LNCaP clone FGC (cell line): ENCODE measurements around the gene TM4SF20.
A peak's percentile ranks its signal among the peaks of the same experiment; 100 is the strongest.

Experiments
- DNase-seq: peaks from one replicate; pipeline ENCODE4 v3.0.0-alpha.2; 2011; ENCODE audit warnings: low read depth
- H3K4me3 ChIP-seq: 2 replicates; pipeline ENCODE4 v1.5.1; 2011; ENCODE audit warnings: mild to moderate bottlenecking, low read depth, low read length, control low read depth
- TF ChIP-seq, protein P1 (sequence below): IDR thresholded peaks from 2 replicates; pipeline ENCODE4 v1.5.1; 2012; ENCODE audit warnings: mild to moderate bottlenecking; ENCODE audit not compliant: control insufficient read depth, insufficient read depth; ENCODE audit errors: extremely low read depth

The TM4SF20 gene

DNA sequence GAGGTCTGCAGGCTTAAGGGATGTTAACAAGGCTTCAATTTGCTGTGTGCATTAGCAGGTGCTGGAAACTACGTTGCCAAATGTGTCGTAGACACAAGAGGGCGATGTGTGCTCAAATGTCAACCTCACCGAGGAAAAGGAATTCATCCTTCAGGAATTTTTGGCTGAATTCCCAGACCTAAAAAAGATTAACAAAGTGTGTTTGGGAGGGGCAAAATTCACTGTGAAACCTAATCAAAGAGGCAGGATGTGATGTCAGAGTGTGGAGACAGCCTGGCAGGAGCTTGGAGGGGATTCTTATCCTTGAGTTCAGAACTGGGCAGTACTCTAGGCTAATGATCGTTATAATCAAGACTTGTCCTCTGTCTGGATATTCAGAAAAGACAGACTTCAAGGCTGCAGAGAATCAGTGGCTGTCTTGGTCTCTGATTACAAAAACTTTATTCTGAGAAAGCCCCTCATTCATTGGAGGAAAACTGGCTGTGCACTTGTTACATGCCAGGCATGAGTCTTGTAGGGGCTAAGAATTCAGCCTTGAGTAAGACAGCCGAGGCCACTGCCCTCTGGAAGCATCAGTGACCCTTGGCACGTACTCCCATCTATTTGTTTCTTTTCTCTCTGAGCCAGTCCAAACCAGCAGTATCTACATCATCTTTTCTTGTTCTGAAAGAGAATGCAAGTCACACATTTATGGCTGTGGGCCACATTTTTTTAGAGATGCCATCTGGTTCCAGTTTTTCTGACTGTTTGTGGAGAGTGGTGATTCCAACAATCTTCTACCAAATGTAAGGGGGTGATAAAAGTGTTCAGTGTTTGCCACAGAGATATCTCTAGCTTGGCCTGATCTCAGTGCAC is 27.3 kb upstream of the TM4SF20 start:
- no peak overlapping the region for H3K4me3 ChIP-seq
- peak; percentile 80 for DNase-seq
- TF ChIP-seq, protein P1, sequence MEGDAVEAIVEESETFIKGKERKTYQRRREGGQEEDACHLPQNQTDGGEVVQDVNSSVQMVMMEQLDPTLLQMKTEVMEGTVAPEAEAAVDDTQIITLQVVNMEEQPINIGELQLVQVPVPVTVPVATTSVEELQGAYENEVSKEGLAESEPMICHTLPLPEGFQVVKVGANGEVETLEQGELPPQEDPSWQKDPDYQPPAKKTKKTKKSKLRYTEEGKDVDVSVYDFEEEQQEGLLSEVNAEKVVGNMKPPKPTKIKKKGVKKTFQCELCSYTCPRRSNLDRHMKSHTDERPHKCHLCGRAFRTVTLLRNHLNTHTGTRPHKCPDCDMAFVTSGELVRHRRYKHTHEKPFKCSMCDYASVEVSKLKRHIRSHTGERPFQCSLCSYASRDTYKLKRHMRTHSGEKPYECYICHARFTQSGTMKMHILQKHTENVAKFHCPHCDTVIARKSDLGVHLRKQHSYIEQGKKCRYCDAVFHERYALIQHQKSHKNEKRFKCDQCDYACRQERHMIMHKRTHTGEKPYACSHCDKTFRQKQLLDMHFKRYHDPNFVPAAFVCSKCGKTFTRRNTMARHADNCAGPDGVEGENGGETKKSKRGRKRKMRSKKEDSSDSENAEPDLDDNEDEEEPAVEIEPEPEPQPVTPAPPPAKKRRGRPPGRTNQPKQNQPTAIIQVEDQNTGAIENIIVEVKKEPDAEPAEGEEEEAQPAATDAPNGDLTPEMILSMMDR = peak; percentile 80

DNA sequence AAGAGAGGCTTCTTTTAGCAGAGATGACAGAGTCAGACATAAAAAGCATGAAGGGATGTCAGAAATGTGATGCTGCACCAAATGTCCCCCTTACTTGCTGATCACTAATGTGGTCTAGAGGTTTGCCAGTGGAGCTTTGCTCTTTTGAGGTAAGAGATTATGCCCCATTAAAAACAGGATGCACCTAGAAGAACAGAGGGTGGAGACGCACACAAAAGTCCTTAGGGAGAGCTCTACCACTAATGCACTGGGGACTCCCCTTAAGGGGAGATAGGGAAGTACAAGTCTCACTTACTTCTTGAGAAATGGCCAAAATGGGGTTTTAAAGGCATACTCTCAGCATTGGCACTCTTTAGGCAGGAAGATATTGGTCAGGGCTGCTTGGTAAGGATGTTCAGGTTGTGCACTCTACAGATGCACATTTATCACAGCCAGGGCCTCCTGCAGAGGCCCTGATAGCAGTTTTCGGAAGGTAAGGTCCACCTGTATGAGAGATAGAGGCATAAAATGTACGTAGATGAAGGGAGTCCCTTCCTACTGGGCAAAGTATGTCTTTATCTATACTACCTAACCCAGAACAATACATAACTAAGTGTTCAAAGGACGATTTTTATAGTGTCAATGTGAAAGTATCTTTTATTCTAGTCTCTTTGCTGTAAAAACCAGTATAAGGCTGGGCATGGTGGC is 25.6 kb upstream of the TM4SF20 start:
- no peak for DNase-seq
- H3K4me3 ChIP-seq = no peak overlapping the region
- TF ChIP-seq, protein P1 = no peak

DNA sequence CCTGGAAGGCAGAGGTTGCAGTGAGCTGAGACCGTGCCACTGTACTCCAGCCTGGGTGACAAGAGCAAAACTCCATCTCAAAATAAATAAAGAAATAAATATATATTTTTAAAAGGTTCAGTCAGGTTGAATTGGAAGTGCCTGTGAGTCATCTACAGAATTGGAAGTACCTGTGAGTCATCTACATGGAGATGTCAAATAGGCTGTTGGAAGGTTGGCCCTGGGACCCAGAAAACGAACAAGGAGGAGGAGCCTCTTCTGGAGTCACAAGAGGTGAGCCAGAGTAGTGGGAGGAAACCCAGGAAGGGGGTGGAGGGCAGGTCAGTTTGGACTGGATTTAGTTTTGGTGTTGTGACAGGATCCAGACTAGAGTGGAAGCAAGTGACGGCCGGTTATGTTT is 23.9 kb upstream of the TM4SF20 start:
- H3K4me3 ChIP-seq = no peak overlapping the region
- no peak for DNase-seq
- TF ChIP-seq, protein P1 = no peak

DNA sequence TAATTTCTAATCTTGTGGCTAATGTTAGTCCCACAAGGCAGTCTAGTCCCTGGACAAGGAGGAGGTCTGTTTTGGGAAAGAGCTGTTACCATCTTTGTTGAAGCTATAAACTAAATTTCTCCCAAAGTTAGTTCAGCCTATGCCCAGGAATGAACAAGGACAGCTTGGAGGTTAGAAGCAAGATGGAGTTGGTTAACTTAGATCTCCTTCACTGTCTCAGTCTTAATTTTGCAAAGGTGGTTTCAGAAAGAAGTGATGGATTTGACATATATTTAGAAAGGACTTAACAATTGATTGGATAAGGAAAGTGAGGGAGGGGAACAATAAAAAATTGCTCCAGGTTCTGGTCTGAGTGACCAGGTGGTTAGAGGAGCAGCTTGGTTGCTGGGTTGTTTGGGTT is 23.2 kb upstream of the TM4SF20 start:
- TF ChIP-seq, protein P1 = no peak
- DNase-seq = no peak
- H3K4me3 ChIP-seq = no peak overlapping the region

DNA sequence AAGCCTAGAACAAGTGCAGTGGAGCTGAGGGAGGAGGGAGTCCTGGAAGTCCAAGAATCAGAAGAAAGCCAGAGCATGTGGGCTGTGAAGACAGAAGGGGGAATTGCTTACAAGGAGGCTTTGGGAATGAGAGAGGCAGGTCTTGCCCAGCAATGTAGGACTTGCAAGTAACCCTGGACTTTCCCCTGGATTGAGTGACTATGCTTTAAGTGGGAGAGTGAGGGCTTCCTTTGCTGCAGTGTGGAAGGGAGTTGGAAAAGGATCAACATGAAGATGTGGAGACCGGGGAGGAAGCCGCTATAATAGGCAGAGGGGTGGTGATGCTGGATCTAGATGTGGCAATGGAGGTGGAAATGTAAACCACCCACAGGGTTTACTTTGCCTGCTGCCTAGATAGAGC is 22.4 kb upstream of the TM4SF20 start:
- TF ChIP-seq, protein P1 = no peak
- no peak for DNase-seq
- H3K4me3 ChIP-seq = no peak overlapping the region

DNA sequence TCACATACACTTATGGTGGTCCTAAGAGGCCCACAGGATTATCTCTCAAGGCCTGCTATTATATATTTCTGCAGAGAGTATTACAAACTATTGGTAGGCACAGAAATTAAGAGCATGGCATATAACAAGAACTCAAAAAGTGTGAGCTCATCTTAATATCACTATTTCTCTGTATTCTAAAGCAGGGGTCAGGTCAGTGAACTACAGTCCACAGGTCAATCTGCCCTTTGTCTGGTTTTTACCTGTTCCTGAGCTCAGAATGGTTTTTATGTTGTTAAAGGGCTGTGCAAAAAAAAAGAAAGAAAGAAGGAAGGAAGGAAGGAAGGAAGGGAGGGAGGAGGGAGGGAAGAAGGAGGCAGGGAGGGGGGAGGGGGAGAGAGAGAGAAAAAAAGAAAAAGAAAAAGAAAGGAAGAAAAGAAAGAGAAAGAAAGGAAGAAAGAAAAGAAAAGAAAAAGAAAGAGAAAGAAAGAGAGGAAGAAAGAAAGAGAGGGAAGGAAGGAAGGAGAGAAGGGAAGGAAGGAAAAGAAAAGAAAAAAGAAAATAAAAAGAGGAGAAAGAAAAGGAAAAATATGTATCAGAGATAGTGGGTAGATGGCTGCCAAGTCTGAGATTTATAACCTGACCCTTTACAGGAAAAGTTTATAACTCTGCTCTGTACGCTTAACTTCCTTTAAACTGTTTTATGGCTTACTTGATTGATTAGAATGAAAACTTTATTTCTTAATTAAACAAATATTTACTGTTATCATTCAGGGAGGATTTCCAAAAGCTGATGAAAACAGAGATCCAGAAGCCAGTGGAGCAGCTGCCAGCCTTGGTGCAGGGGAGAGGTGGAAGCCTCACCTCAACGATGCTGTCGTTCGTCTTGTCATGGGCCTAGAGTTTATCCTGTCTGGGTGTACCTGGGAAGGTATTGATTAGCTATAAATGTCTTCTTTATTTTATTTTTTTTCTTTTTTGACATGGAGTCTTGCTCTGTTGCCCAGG is 19.9 kb upstream of the TM4SF20 start:
- TF ChIP-seq, protein P1 = no peak
- DNase-seq = peak; percentile 44

More for the DNA sequence above, 19.9 kb upstream of the TM4SF20 start:
- no peak overlapping the region for H3K4me3 ChIP-seq
